GM13976 (cell line): ENCODE data around the gene CCNY.
A peak's percentile ranks its signal among the peaks of the same experiment; 100 is the strongest.

Experiments used
- DNase-seq: peaks from one replicate; pipeline ENCODE4 v3.0.0; 2012; ENCODE audit warnings: low spot score
- CTCF ChIP-seq: IDR thresholded peaks from 2 replicates; pipeline ENCODE4 v1.5.1; 2012; ENCODE audit warnings: borderline replicate concordance, mild to moderate bottlenecking; ENCODE audit not compliant: insufficient read depth; ENCODE audit errors: extremely low read depth, missing control alignments, control extremely low read depth
- in situ Hi-C: fragments of 300-500 bp; cut with MboI; formaldehyde crosslinking; loops from one replicate; pipeline ENCODE4 v1.12.0; 2022; ENCODE audit warnings: low sequenced_read_pairs, mixed read lengths, inconsistent platforms; ENCODE audit not compliant: unreplicated experiment

Gene CCNY

GRCh38 chr10:35341521-35341920 is 5.2 kb downstream of the CCNY start:
- TF ChIP-seq CTCF: no peak
- DNase-seq: peak; percentile 69
- in situ Hi-C loops: no loop called here

- TF ChIP-seq CTCF: no peak
- DNase-seq: no peak
- in situ Hi-C loops: no loop called here
These were observed 6.0 kb downstream of the CCNY start for GRCh38 chr10:35342183-35342753.

- no peak for DNase-seq
- no peak for TF ChIP-seq CTCF
- in situ Hi-C loops: no loop called here
These were observed 7.4 kb downstream of the CCNY start for GRCh38 chr10:35343739-35344138.

GRCh38 chr10:35345383-35345742 is 9.1 kb downstream of the CCNY start:
- in situ Hi-C loops: no loop called here
- no peak for TF ChIP-seq CTCF
- DNase-seq: no peak

GRCh38 chr10:35346248-35346647 is 9.9 kb downstream of the CCNY start:
- in situ Hi-C loops: no loop called here
- TF ChIP-seq CTCF: no peak

GRCh38 chr10:35347121-35347562 is 10.8 kb downstream of the CCNY start:
- no peak for DNase-seq
- no peak for TF ChIP-seq CTCF
- in situ Hi-C loops: no loop called here

More at GRCh38 chr10:35346248-35346647, 9.9 kb downstream of the CCNY start:
- no peak for DNase-seq
